Loucy (cell line): Measurements from ENCODE around the gene SH3RF1.

Experiments used
- EZH2phosphoT487 ChIP-seq: fragments of 200-600 bp; IDR thresholded peaks from 2 replicates; pipeline ENCODE4 v1.6.1; 2018; ENCODE audit warnings: antibody characterized with exemption, mild to moderate bottlenecking, moderate library complexity, borderline replicate concordance
- TF ChIP-seq, protein P1 (sequence below): fragments of 200-600 bp; sonication (generic); conservative IDR thresholded peaks from 2 replicates; pipeline ENCODE4 v1.5.1; 2014; ENCODE audit warnings: mild to moderate bottlenecking, antibody characterized with exemption, low read length

DNA sequence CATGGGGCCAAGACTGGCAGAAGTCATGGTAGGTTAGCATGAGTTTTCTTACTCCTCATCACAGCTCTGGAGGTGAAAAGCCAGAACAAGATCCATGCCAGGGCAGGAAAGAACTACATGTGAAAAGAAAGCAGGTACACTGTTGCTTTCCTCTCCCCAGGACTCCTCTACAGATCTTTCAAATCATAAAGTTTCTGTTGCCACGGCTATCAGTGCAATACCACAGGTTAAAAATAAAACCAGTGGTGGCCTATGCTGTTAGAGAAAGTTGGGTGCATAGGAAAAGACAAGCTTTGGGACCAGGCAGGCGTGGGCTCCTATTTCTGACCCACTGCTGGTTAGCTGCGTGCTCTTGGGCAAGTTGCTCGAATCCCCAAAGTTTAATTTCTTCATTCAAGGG lies 81.4 kb downstream of the SH3RF1 start:
- TF ChIP-seq, protein P1, sequence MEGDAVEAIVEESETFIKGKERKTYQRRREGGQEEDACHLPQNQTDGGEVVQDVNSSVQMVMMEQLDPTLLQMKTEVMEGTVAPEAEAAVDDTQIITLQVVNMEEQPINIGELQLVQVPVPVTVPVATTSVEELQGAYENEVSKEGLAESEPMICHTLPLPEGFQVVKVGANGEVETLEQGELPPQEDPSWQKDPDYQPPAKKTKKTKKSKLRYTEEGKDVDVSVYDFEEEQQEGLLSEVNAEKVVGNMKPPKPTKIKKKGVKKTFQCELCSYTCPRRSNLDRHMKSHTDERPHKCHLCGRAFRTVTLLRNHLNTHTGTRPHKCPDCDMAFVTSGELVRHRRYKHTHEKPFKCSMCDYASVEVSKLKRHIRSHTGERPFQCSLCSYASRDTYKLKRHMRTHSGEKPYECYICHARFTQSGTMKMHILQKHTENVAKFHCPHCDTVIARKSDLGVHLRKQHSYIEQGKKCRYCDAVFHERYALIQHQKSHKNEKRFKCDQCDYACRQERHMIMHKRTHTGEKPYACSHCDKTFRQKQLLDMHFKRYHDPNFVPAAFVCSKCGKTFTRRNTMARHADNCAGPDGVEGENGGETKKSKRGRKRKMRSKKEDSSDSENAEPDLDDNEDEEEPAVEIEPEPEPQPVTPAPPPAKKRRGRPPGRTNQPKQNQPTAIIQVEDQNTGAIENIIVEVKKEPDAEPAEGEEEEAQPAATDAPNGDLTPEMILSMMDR, result no peak
- TF ChIP-seq EZH2phosphoT487, result no peak
